ENCODE data around the gene SMAD6. TPM values are rescaled to one million over a fixed set of nuclear protein-coding genes. Genes with fewer than 3 reads are reported as not detected.

The SMAD6 gene
- total RNA-seq, 1 experiment from 2014 or later = 8.9 TPM

DNA sequence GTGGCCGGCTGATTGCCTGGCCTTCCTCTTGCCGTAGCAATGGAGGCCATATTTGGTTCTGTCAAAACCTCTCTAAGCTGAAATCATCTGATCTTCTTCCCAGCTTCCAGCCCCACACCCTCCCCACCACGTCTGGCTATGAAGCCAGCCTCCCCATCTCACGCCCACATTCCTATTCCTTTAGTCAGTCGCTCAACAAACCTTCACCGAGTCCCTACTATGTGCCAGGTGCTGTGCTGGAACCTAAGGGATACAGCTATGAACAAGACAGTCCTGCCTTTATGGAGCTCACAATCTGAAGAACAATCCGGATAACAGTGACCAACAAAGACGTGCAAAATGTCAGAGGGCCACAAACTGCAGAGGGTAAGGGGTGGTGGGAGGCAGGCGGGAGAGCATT is 31.9 kb upstream of the SMAD6 start:
- Mint-ChIP-seq H3K4me1 (ENCODE audit: low read depth, unreplicated experiment) (peaks cover 14% of the 10 kb centered on the region), H3K36me3 (ENCODE audit: insufficient read depth, unreplicated experiment) (peaks cover 6% of the 10 kb centered on the region), H3K9me3 (ENCODE audit: unreplicated experiment) (no peaks in the 10 kb centered on the region), H3K4me3 (ENCODE audit: unreplicated experiment) (no peak overlapping the region), H3K27me3 (ENCODE audit: insufficient read depth, unreplicated experiment) (no peaks in the 10 kb centered on the region), H3K27ac (ENCODE audit: unreplicated experiment) (no peak overlapping the region)
- ChIA-PET CTCF (no interaction called here), POLR2A (no interaction called here)
- intact Hi-C loops (cut with micrococcal nuclease; ENCODE audit: unreplicated experiment) = no loop called here
- Histone ChIP-seq H3K27me3 (replicated peaks; ENCODE audit: control insufficient read depth, insufficient read depth, low read length) (no peaks in the 10 kb centered on the region), H3K9me3 (no peaks in the 10 kb centered on the region), H3K4me3 (ENCODE audit: low read depth, low read length) (no peak overlapping the region), H3K4me1 (peaks cover 9% of the 10 kb centered on the region; the same call in 1 of the 2 replicates), H3K36me3 (ENCODE audit: control insufficient read depth, insufficient read depth, low read length) (no peaks in the 10 kb centered on the region)
- BruUV-seq (replicated peaks) = no TSS peak
- no peak for DNase-seq
- TF ChIP-seq, protein P1, sequence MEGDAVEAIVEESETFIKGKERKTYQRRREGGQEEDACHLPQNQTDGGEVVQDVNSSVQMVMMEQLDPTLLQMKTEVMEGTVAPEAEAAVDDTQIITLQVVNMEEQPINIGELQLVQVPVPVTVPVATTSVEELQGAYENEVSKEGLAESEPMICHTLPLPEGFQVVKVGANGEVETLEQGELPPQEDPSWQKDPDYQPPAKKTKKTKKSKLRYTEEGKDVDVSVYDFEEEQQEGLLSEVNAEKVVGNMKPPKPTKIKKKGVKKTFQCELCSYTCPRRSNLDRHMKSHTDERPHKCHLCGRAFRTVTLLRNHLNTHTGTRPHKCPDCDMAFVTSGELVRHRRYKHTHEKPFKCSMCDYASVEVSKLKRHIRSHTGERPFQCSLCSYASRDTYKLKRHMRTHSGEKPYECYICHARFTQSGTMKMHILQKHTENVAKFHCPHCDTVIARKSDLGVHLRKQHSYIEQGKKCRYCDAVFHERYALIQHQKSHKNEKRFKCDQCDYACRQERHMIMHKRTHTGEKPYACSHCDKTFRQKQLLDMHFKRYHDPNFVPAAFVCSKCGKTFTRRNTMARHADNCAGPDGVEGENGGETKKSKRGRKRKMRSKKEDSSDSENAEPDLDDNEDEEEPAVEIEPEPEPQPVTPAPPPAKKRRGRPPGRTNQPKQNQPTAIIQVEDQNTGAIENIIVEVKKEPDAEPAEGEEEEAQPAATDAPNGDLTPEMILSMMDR (IDR thresholded peaks at IDR 0.05; ENCODE audit: insufficient read depth in 1 of 2, low read depth in 1 of 2, low read length in 1 of 2, severe bottlenecking in 1 of 2, unreplicated experiment in 1 of 2) = no peak

DNA sequence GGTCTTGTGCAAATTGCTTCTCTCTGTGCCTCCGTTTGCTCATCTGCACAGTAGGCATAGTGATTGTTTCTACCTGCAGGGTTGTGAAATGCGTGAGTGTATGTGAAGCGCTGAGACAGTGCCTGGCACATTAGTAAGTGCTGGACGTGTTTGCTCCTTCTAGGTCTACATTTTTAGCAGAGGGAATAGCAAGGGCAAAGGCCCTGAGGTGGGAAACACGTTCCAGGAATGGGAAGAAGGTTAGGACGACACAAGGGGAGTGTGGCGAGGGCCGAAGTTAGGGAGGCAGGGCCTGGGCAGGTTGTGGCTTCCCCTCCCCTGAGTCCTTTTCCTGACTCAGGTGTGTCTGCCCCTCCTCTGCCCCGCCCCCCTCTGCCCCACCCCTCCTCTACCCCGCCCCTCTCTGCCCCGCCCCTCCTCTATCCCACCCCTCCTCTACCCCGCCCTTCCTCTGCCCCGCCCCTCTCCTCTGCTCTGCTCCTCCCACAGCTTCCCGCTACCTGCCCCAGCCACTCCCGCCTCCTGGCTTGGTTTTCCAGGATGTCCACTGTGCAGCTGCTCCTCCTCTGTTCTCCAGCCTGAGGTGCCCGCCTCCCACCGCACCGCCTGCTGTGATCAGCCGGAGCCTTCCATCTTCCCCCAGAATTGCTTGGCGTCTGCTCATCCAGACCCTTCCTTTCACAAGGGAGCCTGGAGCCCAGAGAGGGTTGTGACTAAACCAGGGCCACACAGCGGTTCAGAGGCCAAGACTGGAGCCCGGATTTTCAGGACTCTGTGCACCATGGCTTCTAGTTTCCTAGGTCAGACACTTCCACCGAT is 31.1 kb upstream of the SMAD6 start:
- DNase-seq = peak; percentile 62 to 82
- H3K4me3 ChIP-seq (ENCODE audit: low read depth, low read length) = no peak overlapping the region
- H3K27me3 ChIP-seq (replicated peaks; ENCODE audit: control insufficient read depth, insufficient read depth, low read length) = no peaks in the 10 kb centered on the region
- Mint-ChIP-seq H3K27me3 (ENCODE audit: insufficient read depth, unreplicated experiment) (no peaks in the 10 kb centered on the region), H3K4me3 (ENCODE audit: unreplicated experiment) (no peak overlapping the region), H3K4me1 (ENCODE audit: low read depth, unreplicated experiment) (peaks cover 14% of the 10 kb centered on the region), H3K36me3 (ENCODE audit: insufficient read depth, unreplicated experiment) (peaks cover 6% of the 10 kb centered on the region), H3K27ac (ENCODE audit: unreplicated experiment) (no peak overlapping the region), H3K9me3 (ENCODE audit: unreplicated experiment) (no peaks in the 10 kb centered on the region)
- H3K4me1 ChIP-seq = peaks cover 9% of the 10 kb centered on the region; the same call in 1 of the 2 replicates
- no peaks in the 10 kb centered on the region for H3K36me3 ChIP-seq (ENCODE audit: control insufficient read depth, insufficient read depth, low read length)
- ChIA-PET POLR2A (no interaction called here), CTCF (interaction anchor here (0.6 kb wide), 1 partner anchor 36 kb away, joined by 3 read pairs; no protein-coding TSS in a partner anchor)
- TF ChIP-seq, protein P1 (IDR thresholded peaks at IDR 0.05; ENCODE audit: insufficient read depth in 1 of 2, low read depth in 1 of 2, low read length in 1 of 2, severe bottlenecking in 1 of 2, unreplicated experiment in 1 of 2) = no peak
- H3K9me3 ChIP-seq = no peaks in the 10 kb centered on the region
- BruUV-seq (replicated peaks) = no TSS peak
- intact Hi-C loops (cut with micrococcal nuclease; ENCODE audit: unreplicated experiment) = no loop called here

DNA sequence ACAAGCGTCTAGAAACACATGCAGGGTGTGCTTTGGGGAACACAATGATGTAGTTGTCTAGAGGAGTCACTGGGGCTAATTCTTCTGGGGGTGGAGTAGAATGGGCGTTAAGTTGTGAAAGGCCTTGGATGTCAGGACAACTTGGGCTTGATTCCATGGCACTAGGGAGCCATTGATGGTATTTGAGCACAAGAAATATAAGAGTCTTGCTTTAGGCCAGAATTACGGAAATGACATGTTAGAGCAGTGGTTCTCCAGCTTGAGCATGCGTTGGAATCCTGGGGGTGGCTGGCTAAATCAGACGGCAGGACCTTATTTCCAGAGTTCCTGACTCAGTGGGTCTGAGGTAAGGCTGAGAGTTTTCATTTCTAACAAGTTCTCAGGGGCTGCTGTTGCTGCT is 29.2 kb upstream of the SMAD6 start:
- Mint-ChIP-seq H3K4me3 (ENCODE audit: unreplicated experiment) (no peak overlapping the region), H3K36me3 (ENCODE audit: insufficient read depth, unreplicated experiment) (peaks cover 6% of the 10 kb centered on the region), H3K27ac (ENCODE audit: unreplicated experiment) (no peak overlapping the region), H3K4me1 (ENCODE audit: low read depth, unreplicated experiment) (peaks cover 18% of the 10 kb centered on the region), H3K27me3 (ENCODE audit: insufficient read depth, unreplicated experiment) (no peaks in the 10 kb centered on the region), H3K9me3 (ENCODE audit: unreplicated experiment) (no peaks in the 10 kb centered on the region)
- Histone ChIP-seq H3K36me3 (ENCODE audit: control insufficient read depth, insufficient read depth, low read length) (no peaks in the 10 kb centered on the region), H3K4me1 (peaks cover 10% of the 10 kb centered on the region), H3K9me3 (no peaks in the 10 kb centered on the region), H3K27me3 (replicated peaks; ENCODE audit: control insufficient read depth, insufficient read depth, low read length) (no peaks in the 10 kb centered on the region), H3K4me3 (ENCODE audit: low read depth, low read length) (no peak overlapping the region)
- intact Hi-C loops (cut with micrococcal nuclease; ENCODE audit: unreplicated experiment) = no loop called here
- DNase-seq = no peak
- TF ChIP-seq, protein P1 (IDR thresholded peaks at IDR 0.05; ENCODE audit: insufficient read depth in 1 of 2, low read depth in 1 of 2, low read length in 1 of 2, severe bottlenecking in 1 of 2, unreplicated experiment in 1 of 2) = no peak
- no TSS peak for BruUV-seq (replicated peaks)
- ChIA-PET POLR2A (no interaction called here), CTCF (no interaction called here)

Data from Caco-2 (cell line).